Measurements from ENCODE around the gene KCNQ5.

- TF ChIP-seq POLR2AphosphoS5 (IDR thresholded peaks at IDR 0.05) (no peak), POLR2A (IDR thresholded peaks at IDR 0.05) (no peak), EP300 (IDR thresholded peaks at IDR 0.05) (no peak)
- TF ChIP-seq, protein P1, sequence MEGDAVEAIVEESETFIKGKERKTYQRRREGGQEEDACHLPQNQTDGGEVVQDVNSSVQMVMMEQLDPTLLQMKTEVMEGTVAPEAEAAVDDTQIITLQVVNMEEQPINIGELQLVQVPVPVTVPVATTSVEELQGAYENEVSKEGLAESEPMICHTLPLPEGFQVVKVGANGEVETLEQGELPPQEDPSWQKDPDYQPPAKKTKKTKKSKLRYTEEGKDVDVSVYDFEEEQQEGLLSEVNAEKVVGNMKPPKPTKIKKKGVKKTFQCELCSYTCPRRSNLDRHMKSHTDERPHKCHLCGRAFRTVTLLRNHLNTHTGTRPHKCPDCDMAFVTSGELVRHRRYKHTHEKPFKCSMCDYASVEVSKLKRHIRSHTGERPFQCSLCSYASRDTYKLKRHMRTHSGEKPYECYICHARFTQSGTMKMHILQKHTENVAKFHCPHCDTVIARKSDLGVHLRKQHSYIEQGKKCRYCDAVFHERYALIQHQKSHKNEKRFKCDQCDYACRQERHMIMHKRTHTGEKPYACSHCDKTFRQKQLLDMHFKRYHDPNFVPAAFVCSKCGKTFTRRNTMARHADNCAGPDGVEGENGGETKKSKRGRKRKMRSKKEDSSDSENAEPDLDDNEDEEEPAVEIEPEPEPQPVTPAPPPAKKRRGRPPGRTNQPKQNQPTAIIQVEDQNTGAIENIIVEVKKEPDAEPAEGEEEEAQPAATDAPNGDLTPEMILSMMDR (IDR thresholded peaks at IDR 0.05), result no peak
Observed at GRCh38 chr6:72974276-72974675, 352.4 kb downstream of the KCNQ5 start.

Measured in suprapubic skin (tissue), 4 donors.